Psoas muscle (tissue), 8 donors: ENCODE results near the gene GALNTL6. TPM values are rescaled to one million over a fixed set of nuclear protein-coding genes. Genes with fewer than 3 reads are reported as not detected.

Source experiments
- ATAC-seq, 4 donors: fragments of 200-7000 bp; cut with Tn5 transposase; one replicate each; pipeline ENCODE4 v1.9.1; 2020; ENCODE audit warnings: moderate library complexity in 3 of 4, mild to moderate bottlenecking in 2 of 4
- DNase-seq, 2 donors: peaks; one replicate each; pipeline ENCODE4 v3.0.0-alpha.2; 2020
- H3K27ac ChIP-seq: fragments of 200-600 bp; one replicate; pipeline ENCODE4 v1.8.0; 2022
- H3K27me3 ChIP-seq, 3 donors: fragments of 200-600 bp in 1 of 3; one replicate each; pipeline versions ENCODE4 v1.6.1 to v1.8.0; 2013 to 2022; ENCODE audit warnings: low read length in 2 of 3, mild to moderate bottlenecking in 2 of 3, moderate library complexity in 1 of 3; ENCODE audit not compliant: insufficient read depth in 3 of 3
- H3K36me3 ChIP-seq, 2 donors: fragments of 200-600 bp in 1 of 2; one replicate each; pipeline versions ENCODE4 v1.6.1 to v1.8.0; 2013 to 2022; ENCODE audit warnings: low read depth in 1 of 2, mild to moderate bottlenecking in 1 of 2, moderate library complexity in 1 of 2; ENCODE audit not compliant: insufficient read depth in 1 of 2
- H3K4me1 ChIP-seq: fragments of 200-600 bp; one replicate; pipeline ENCODE4 v1.8.0; 2022
- H3K4me3 ChIP-seq: fragments of 200-600 bp; one replicate; pipeline ENCODE4 v1.8.0; 2022; ENCODE audit warnings: mild to moderate bottlenecking
- H3K9me3 ChIP-seq: fragments of 200-600 bp; one replicate; pipeline ENCODE4 v1.8.0; 2022
- CTCF ChIP-seq: fragments of 200-600 bp; IDR thresholded peaks from one replicate; pipeline ENCODE4 v1.8.0; 2022; ENCODE audit warnings: antibody characterized with exemption
- WGBS, 3 donors: extraction: QIAGEN DNeasy Blood & Tissue Kit; methylation state at CpG; one replicate each; pipeline versions ENCODE4 v1.1.6 to v1.1.7; 2013; 5-methylcytosine and 5-hydroxymethylcytosine counted together
- intact Hi-C, 2 donors: fragments of 100-400 bp; cut with DNase I; formaldehyde crosslinking; loops; one replicate each; pipeline versions ENCODE4 v1.11.0 to v1.14.2; 2022
- polyA plus RNA-seq, 3 donors: library from polyadenylated mRNA; stranded (reverse); fragments of 200-250 nt; gene quantifications; one replicate each; pipeline ENCODE4 v1.2.3, GENCODE V29; 2013
- total RNA-seq, 4 donors: library from RNA; stranded (reverse); fragmentation: NEBNext Ultra II Directional in 2 of 4; extraction: Animal tissue kit (Norgen Biotek cat#: 25700) in 2 of 4; gene quantifications; one replicate each; pipeline versions ENCODE4 v1.2.1 to v1.2.4, GENCODE V29; 2021 to 2023
- donor health status: healthy with polysubstance abuse.
- donor health status: DM: no; HTN: no; CAD: no; lungs with moderate emphysema.
- donor health status: Bipolar disorder and iron deficiency.
- donor health status: healthy.
- donor health status: DM: yes; HTN: yes; CAD: no.
- donor health status: DM: no; HTN: no; CAD: no.
- donor health status: DM: no; HTN: no; CAD: no.
- donor health status: DM: yes; HTN: yes; CAD: no.

The GALNTL6 gene
- total and polyA plus RNA-seq, 7 donors: 0.01 to 0.91 (median 0.21) TPM; not detected in 3

- no peaks in the 10 kb centered on the region for H3K36me3 ChIP-seq
- 38 to 42% (median 41%) methylated on average over 4 of the region's 4 CpGs for WGBS, 3 donors
- intact Hi-C loops: no loop called here
- no peaks in the 10 kb centered on the region for H3K9me3 ChIP-seq
- no peak for TF ChIP-seq CTCF
- H3K27ac ChIP-seq: no peak overlapping the region
- H3K27me3 ChIP-seq: no peaks in the 10 kb centered on the region
- no peak overlapping the region for H3K4me3 ChIP-seq
- H3K4me1 ChIP-seq: no peaks in the 10 kb centered on the region
- ATAC-seq: no peak
- DNase-seq: no peak
Observed at GRCh38 chr4:172776203-172776861, 963.1 kb downstream of the GALNTL6 start.

GRCh38 chr4:172777729-172778431, 964.7 kb downstream of the GALNTL6 start:
- Histone ChIP-seq H3K27ac (no peak overlapping the region), H3K4me1 (no peaks in the 10 kb centered on the region), H3K4me3 (no peak overlapping the region), H3K36me3 (no peaks in the 10 kb centered on the region), H3K27me3 (no peaks in the 10 kb centered on the region), H3K9me3 (no peaks in the 10 kb centered on the region)
- ATAC-seq: no peak
- intact Hi-C loops: no loop called here
- WGBS, 3 donors: 77 to 82% (median 82%) methylated on average over 3 of the region's 3 CpGs
- DNase-seq: no peak
- TF ChIP-seq CTCF: no peak

GRCh38 chr4:172778583-172778982, 965.4 kb downstream of the GALNTL6 start:
- Histone ChIP-seq H3K27ac (no peak overlapping the region), H3K27me3 (no peaks in the 10 kb centered on the region), H3K36me3 (no peaks in the 10 kb centered on the region), H3K4me1 (no peaks in the 10 kb centered on the region), H3K4me3 (no peak overlapping the region), H3K9me3 (no peaks in the 10 kb centered on the region)
- DNase-seq (no peak), ATAC-seq (no peak)
- intact Hi-C loops: no loop called here
- 51 to 66% (median 57%) methylated on average over 6 of the region's 6 CpGs for WGBS, 3 donors
- TF ChIP-seq CTCF: no peak

- intact Hi-C loops: no loop called here
- Histone ChIP-seq H3K9me3 (no peaks in the 10 kb centered on the region), H3K4me1 (no peaks in the 10 kb centered on the region), H3K36me3 (no peaks in the 10 kb centered on the region), H3K27me3 (no peaks in the 10 kb centered on the region), H3K27ac (no peak overlapping the region), H3K4me3 (no peak overlapping the region)
- no peak for ATAC-seq
- TF ChIP-seq CTCF: no peak
- DNase-seq: no peak
- WGBS, 3 donors: 43 to 49% (median 45%) methylated on average over 3 of the region's 3 CpGs
Observed at GRCh38 chr4:172780566-172781081, 967.4 kb downstream of the GALNTL6 start.
